HG03558 (cell line): ENCODE data around the gene CLIC5.

Experiments used
- ATAC-seq: cut with Tn5 transposase; IDR thresholded peaks from one replicate; pipeline ENCODE4 v1.9.1; 2021; ENCODE audit warnings: moderate number of reproducible peaks; ENCODE audit not compliant: unreplicated experiment; ENCODE audit errors: extremely low read depth

The CLIC5 gene

DNA sequence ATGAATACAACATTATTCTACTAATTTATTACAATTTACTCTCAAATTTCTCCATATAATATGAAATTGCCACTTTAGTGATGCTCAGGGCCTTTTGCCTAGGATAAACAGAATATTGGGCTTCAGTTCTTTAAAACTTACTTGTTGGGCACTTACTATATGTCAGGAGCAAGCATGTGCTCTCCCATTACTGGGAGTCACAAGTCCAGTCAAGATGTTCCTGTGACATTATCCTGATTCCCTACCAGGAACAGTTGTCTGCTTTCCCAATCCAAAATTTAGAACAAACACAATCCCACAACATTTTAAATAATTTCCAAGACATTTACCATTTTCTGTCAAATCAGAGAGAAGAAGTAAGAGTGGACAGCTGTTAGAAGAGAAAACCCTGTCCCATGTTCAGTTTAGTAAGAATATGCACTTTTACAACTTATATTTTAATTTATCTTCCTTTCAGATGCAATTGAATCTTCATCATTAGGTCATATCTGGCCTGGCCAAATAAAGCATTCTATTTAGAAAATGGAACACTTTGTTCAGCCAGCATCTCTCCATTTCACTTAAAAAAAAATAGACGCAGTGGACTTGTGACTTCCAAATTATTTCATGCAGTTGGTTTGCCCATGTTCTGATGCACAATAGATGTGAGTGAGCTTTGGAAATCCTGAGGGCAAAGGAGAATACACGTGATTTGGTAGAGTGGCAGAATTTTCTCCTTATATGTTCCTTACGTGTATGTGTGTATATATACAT, 159.8 kb downstream of the CLIC5 start:
- no peak for ATAC-seq

GRCh38 chr6:45854149-45854742, 161.4 kb downstream of the CLIC5 start:
- ATAC-seq = no peak

GRCh38 chr6:45851034-45851400, 164.6 kb downstream of the CLIC5 start:
- no peak for ATAC-seq

DNA sequence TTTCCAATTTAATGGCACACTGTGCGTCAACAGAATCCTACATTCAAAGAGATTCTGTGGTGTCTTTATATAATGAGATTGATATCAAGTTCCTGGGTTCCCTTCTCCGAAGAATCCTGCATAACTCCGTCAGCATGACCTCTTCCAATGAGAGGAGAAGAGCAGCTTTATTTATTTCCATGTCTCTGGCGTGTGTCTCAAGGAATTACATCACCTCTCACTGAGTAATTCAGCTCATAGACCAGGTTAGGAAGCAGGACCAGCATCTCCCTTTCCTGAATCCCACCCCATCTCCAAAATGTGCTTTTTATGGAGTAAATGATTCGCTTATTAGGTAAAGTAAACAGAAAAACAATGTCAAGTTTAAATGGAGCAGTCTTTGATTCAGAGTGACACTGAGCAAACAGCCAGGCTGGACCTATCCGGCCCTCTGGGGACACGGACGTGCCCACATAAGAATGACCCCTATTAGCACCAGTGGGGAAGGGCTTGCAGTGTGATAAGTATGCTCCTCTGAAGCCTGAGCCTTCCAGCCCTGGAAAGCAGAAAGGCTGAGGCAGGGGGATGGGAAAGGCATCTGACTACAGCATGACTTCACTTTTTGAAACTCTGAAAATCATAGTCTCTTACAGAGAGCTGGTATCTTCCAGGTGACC, 165.2 kb downstream of the CLIC5 start:
- ATAC-seq = no peak

GRCh38 chr6:45845567-45845966, 170.1 kb downstream of the CLIC5 start:
- no peak for ATAC-seq

GRCh38 chr6:45844986-45845385, 170.7 kb downstream of the CLIC5 start:
- no peak for ATAC-seq

- no peak for ATAC-seq
Observed at GRCh38 chr6:45843848-45844521, 171.7 kb downstream of the CLIC5 start.

DNA sequence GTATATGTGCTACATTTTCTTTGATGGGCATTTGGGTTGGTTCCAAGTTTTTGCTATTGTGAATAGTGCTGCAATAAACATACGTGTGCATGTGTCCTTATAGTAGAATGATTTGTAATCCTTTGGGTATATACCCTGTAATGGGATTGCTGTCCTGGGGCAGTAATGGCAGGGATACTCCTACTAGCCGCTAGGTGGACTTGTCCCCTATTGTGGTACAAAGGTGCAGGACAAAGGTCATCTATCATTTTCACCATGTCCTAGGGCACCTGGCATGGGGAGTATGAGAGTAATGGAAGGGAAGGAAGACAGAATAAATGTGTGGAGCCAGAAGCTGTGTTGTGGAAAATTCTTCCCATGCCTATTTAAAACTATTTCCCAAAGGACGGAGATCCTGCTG, 174.6 kb downstream of the CLIC5 start:
- no peak for ATAC-seq

DNA sequence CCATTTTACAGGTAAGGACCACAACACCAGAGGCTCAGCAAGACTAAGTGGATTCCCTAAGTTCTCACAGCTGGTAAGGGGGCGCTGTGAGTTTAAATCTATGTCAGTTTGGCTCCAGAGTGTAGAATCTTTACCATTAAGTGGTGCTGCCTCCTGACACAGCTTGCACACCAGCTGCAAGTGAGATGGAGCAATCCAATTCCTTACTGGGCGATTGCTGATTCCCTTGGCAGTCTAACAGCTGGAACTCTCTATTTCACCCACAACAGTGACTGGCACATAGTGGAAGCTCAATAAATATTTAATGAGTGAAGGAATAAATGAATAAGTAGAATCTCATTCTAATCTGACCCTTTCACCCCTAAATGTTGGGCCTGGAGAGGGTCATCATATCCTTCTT, 176.7 kb downstream of the CLIC5 start:
- no peak for ATAC-seq

GRCh38 chr6:45838451-45838850, 177.2 kb downstream of the CLIC5 start:
- no peak for ATAC-seq

DNA sequence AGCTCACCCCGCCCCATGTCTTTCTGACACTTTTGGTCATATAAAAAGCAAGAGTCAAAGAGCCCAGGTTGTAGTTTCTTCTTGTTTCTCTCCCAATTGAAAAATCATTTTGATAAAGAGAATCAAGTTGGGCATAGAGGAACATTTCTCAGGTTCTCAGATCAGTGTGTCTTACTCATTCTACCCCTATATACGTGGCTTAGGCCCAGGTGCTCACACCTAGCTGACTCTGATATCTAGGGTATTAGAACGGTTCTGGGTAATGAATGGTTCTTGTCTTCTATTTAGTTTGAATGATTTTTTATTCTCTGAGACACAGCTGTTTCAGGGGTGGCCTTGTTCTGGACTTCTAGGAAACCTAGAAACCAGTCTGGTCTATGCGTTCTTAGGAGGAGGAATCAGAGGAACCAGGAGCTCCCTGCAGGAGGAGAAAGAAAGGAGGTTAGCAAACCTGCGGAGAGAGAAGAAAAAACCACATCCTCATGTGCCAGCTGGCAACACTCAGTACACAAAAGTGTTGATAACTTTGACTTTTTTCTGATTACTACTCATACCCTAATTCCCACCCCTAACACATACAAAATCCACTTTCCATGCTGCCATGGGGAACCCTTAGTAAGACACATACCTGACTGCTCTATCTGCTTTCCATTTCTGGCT, 178.0 kb downstream of the CLIC5 start:
- ATAC-seq = no peak

DNA sequence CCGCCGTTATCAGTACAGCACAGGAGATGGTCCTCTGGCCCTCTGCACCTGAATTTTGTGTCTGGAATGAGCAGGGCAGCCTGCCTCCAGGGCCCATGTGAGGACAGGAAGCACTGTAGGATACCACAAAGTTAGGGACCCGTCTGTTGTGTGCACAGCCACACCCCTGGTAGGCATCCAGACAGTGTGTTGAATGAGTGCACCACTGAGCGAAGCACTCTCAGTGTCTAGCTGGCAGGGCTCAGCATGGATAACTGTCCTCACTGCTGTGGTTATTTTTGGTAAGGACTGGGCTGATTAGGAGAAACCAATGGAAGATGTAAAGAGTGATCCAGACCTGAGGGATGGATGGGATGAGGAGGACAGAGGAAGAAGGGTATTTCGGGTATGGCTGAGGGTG, 178.7 kb downstream of the CLIC5 start:
- no peak for ATAC-seq

GRCh38 chr6:45836438-45836824, 179.2 kb downstream of the CLIC5 start:
- no peak for ATAC-seq

DNA sequence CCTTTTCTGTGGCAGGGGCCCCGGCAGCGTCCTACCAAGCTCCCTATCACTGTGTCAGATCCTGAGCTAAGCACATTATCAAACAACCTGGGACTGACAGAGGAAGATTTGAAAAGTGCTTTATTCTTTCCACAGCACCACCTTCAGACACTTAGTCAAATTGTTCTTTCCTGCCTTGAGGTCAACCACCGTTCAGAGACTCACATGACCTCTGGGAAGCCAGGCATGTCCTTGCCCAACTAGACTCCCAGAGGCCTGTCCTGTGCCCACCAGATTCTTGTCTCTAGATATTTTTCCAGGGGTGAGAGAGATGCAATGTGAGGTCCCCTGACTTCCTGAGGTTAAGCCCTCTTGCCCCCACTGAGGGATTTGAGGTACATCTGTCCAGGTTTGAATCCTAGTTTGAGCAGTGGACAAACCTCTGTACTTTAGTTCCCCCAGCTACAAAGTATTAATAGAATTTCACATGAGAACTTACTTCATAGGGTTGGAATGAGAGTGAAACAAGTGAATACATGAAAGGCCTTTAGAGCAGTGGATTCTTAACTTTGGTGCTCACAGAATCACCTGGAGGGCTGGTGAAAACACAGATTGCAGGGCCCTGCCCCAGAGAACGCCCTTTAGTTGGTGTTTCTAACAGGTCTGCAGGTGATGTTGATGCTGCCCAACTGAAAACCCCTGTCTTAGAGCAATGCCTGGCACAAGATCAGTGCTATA, 179.8 kb downstream of the CLIC5 start:
- no peak for ATAC-seq

DNA sequence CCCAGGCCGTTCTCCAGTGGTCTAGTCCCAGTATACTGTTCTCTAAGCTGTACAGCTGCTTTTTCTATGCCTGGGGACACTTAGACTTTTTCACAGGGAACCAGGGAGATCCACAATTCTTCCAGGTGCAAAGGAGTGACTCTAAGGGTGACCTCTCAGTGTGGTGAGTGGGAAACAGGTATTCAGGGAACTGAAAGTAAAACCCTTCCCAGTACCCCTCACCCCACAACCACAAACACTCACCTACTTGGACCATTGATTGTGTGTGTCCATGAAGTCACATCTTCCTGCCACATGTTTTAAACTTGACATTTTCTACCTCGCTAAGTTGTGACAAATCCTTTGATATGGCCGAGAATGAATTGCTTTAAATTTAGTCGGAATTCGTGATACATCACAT, 183.6 kb downstream of the CLIC5 start:
- no peak for ATAC-seq
